ENCODE data around the gene NAIP.
"Not testable (repeated sequence)": the region's sequence is repeated elsewhere in the genome, so short reads cannot be mapped to it uniquely, and the experiment has no call there.

Gene NAIP, protein sequence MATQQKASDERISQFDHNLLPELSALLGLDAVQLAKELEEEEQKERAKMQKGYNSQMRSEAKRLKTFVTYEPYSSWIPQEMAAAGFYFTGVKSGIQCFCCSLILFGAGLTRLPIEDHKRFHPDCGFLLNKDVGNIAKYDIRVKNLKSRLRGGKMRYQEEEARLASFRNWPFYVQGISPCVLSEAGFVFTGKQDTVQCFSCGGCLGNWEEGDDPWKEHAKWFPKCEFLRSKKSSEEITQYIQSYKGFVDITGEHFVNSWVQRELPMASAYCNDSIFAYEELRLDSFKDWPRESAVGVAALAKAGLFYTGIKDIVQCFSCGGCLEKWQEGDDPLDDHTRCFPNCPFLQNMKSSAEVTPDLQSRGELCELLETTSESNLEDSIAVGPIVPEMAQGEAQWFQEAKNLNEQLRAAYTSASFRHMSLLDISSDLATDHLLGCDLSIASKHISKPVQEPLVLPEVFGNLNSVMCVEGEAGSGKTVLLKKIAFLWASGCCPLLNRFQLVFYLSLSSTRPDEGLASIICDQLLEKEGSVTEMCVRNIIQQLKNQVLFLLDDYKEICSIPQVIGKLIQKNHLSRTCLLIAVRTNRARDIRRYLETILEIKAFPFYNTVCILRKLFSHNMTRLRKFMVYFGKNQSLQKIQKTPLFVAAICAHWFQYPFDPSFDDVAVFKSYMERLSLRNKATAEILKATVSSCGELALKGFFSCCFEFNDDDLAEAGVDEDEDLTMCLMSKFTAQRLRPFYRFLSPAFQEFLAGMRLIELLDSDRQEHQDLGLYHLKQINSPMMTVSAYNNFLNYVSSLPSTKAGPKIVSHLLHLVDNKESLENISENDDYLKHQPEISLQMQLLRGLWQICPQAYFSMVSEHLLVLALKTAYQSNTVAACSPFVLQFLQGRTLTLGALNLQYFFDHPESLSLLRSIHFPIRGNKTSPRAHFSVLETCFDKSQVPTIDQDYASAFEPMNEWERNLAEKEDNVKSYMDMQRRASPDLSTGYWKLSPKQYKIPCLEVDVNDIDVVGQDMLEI (N-terminal part only)

GRCh38 chr5:71025289-71025953, at the start of gene NAIP:
NAIP (minus strand) TSS chr5:71025339; CDS start chr5:71012915, 12,424 bp downstream.
- not testable (repeated sequence) for DNase-seq (ENCODE audit: low read depth)

GRCh38 chr5:71067262-71067928, 42.3 kb upstream of the NAIP start, which contains the start of gene GTF2H2:
GTF2H2 (minus strand) TSS chr5:71067676; CDS start chr5:71062763, 4,913 bp downstream.
- not testable (repeated sequence) for DNase-seq (ENCODE audit: low read depth)

- not testable (repeated sequence) for DNase-seq (ENCODE audit: low read depth)
Measured at GRCh38 chr5:71061322-71061721, 36.2 kb upstream of the NAIP start.

DNA sequence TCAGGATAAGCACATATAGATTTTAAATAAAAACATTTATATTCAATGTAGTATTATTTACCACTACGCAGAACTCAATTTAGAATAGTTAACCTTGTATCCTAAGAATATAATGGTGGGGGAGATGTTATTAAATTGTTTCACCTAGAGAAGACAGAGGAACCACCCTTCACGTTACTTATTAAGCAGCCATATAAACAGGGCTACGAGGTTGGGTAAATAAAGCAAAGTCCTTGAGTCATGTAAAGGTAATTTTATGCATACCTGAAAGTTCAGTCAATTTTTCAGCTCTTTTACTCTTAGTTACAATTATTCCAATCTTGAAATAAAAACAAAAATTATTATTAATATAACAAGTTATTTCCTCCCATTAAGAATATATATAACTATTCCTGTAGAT, 34.3 kb upstream of the NAIP start:
- not testable (repeated sequence) for DNase-seq (ENCODE audit: low read depth)

- not testable (repeated sequence) for DNase-seq (ENCODE audit: low read depth)
Measured at GRCh38 chr5:71044808-71045207, 19.7 kb upstream of the NAIP start.

DNA sequence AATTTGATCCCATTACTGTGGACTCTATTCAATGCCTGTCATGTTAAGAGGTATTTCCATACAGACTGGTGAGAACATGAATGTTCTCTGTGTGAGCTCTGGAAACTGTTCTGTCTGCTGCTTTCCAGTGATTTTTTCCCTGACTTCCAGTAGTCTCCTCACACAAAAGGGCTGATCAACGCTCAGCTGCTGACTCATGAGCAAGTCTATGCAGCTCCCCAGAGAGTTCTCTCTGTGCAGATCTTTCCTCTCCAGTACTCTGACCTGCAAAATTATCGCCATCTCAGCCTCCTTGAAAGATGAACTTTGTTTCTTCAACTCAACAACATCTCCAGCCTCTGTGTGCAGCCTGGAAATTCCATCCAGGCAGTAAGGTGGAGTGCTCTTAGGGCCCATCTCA, 19.0 kb upstream of the NAIP start:
- not testable (repeated sequence) for DNase-seq (ENCODE audit: low read depth)

DNA sequence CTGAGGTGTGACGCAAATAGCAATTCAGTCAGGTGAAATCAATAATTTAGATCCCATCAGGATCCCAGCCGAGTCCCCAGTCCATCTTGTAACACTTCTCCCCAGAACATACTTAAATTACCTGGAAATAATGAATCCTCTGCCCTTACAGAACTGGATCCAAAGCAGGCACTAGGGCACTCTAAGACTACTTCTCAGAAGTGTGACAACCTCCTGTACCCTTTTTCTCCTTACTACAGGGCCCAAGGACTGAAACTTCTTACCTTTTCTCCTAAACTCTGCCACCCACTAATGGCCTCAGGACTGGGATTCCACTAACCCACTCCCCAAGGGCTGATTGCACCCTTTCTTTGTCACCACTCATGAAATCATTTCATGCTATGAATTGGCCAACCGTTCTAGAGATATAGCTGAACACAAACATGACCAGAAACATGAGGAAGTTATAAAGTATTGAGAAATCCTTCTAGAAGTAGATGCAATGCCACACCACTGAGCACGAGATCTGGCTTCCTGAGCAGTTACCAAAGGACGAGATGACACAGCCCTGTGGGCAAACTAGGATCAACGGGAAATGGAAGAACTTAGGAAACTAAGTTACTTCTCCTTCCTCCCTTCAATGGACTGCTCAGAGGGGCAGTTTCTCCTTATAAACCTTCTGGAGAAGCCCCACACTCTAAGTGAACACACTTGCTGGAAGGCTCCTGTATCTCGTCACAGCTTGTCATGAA, 6.1 kb upstream of the NAIP start:
- DNase-seq (ENCODE audit: low read depth), result not testable (repeated sequence)

GRCh38 chr5:71020643-71021042, 4.5 kb downstream of the NAIP start:
- DNase-seq (ENCODE audit: low read depth), result not testable (repeated sequence)

- DNase-seq (ENCODE audit: low read depth), result not testable (repeated sequence)
Measured at GRCh38 chr5:71018376-71019005, 6.6 kb downstream of the NAIP start.

GRCh38 chr5:71014176-71014575, 11.0 kb downstream of the NAIP start:
- DNase-seq (ENCODE audit: low read depth), result no peak

DNA sequence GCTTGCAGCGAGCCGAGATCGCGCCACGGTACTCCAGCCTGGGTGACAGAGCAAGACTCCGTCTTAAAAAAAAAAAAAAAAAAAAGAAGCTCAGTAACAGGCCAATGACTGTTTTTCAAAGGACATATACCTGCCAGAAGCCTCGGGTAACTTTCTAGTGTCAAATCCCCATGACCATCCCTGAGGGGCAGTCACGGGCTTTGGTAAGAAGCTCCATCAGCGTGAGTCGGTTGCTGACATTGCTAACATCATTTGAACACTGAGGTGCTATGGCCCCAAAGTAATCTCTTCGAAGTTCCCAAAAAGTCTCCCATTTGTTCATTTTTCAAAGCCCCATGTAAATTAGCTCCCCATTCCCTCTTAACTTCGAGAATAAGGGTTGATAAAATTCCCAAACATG, 11.6 kb downstream of the NAIP start:
- no peak for DNase-seq (ENCODE audit: low read depth)

GRCh38 chr5:71011194-71011792, 13.8 kb downstream of the NAIP start:
- DNase-seq (ENCODE audit: low read depth), result no peak

DNA sequence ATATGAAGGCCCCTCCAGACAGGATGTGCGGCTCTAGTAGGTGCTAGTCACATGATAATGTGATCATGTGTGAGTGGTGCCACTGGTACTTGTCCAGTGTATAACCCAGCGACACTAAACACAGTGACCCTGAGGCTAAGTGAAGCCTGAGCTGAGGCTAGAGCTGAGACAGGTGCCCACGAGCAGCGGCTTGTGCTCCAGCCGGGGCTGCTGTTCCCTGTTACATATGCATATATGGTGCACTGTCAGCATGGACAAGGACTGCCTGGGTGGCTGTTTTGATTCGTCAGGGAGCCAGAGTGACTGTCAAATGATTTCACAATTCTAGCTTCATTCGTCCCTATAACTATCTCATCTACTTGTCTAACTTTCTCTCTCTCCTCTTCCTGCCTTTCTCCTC, 18.2 kb downstream of the NAIP start:
- not testable (repeated sequence) for DNase-seq (ENCODE audit: low read depth)

- not testable (repeated sequence) for DNase-seq (ENCODE audit: low read depth)
Measured at GRCh38 chr5:70984882-70985281, 40.3 kb downstream of the NAIP start.

DNA sequence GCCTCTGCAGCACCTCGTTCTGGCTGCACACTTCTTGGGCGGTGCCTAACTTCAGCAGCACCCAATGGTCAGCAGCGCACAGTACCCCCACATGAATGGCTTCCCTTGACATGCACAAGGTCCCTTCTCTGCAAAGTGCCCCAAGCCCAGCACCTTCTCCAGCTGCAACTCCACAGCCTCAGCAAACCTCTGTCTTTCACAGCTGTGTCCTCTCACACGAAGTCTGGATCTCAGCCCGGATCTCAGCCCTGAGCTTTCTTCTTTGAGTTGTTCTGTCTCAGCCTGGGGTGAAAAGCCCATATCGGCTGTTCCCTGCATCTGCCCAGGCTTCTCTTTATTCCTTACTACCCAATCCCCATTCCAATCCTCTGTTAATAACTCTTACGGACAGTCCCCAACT, 57.9 kb downstream of the NAIP start:
- DNase-seq (ENCODE audit: low read depth), result not testable (repeated sequence)

DNA sequence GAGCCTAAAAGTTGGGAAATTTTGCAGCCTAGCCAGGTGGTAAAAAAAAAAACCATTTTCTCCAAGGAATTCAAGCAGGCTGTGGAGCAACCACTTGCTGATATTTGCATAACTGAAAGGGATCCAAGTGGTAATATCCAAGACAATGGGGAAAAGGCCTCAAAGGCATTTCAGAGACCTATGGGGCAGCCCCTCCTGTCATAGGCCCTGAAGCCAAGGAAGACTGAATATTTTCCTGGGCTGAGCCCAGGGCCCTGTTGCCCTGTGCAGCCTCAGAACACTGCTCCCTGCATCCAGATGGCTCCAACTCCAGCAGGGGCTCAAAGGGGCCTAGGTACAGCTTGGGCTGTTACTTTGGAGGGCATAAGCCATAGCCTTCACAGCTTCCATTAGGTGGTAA, 60.6 kb downstream of the NAIP start:
- DNase-seq (ENCODE audit: low read depth), result not testable (repeated sequence)

DNA sequence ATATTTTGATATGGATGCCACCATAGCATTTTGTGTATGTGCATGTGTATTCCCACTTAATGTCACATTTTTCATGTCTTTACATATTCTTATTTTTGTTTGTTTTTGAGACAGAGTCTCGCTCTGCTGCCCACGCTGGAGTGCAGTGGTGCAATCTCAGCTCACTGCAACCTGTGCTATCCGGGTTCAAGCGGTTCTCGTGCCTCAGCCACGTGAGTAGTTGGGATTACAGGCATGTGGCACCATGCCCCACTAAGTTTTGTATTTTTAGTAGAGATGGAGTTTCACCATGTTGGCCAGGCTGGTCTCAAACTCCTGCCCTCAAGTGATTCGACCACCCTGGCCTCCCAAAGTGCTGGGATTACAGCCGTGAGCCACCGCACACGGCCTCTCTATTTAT, 72.1 kb downstream of the NAIP start:
- DNase-seq (ENCODE audit: low read depth), result not testable (repeated sequence)

- DNase-seq (ENCODE audit: low read depth), result not testable (repeated sequence)
Measured at GRCh38 chr5:70932560-70932959, 92.6 kb downstream of the NAIP start.

DNA sequence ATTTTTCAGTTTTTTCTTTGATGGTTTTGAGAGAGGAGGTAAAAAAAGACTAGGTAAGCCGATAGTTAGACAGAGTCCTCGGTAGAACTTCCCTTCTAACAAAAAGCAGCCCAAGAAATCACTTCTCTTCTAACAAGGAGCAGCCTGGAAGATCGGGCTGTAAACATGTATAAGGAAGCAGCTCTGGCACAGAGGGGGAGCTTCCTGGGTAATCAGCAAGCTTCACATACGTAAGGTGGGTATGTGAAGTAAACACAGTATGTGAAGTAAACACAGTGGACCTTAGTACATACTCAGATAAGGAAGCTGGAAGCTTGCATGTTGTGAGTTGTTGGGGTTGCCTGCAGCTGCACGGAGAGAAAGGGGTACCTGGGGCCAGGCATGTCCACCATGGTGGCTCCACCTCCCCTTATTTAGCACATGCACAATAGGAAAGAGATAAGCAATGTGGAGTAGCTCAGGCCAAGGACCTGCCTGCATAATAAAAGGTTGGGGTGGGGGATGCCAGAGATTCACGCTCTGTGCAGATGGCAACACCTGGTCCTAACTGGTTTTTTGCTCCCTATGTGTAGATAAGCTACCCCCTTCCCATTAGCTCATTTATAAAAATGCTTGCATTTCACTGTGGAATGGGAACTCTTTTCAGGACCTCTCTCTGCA, 93.3 kb downstream of the NAIP start:
- not testable (repeated sequence) for DNase-seq (ENCODE audit: low read depth)
